Measurements from ENCODE around the gene ORM1.

Gene ORM1

DNA sequence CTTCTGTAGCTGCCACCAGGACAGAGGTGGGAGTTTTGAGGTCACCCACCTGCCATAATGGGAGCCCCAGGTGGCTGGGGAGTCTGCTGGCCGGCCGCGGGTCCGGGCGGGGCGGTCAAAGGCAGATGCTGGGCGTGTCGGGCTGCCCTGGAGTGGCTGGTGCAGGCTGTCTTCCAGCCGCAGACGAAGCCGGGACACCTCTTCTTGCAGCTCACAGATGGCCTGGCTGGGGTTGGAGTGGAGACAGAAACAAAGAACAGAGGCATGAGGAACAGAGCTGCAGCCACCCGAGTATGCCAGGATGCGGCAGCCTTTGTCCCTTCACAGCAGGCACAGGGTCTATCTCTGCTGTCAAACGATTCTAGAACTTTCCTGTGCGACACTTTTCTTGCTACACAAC lies 24.8 kb downstream of the ORM1 start:
- DNase-seq = no peak

DNA sequence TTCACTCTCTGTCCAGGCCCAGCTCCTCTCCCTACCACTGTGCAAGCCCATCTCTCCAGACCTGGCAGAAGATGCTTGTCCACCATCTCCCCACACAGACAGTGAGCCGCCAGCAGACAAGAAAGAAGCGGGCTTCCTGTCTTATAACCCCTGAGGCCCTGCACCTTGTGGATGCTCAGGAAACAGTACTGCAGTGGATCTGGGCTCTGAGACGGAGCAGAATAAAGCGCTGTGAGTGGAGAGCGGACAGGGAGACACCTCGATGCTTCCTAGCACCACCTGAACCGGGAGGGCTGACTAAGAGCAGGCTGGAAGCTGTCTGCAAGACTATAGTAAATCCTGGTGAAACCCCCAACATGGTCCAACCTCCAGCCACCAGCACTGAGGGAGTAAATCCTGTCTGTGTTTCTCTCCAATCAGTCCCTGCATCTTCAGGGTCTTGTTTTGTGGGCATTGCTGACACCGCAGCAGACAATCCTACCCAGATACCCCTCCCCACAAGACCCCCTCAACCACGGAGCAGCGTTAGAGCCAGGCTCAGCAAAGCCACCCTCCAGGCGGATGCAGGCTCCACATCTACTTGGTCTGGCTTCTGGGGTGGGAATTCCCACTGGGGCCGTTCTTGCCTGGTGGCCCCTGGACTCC lies 25.5 kb downstream of the ORM1 start:
- DNase-seq = no peak

DNA sequence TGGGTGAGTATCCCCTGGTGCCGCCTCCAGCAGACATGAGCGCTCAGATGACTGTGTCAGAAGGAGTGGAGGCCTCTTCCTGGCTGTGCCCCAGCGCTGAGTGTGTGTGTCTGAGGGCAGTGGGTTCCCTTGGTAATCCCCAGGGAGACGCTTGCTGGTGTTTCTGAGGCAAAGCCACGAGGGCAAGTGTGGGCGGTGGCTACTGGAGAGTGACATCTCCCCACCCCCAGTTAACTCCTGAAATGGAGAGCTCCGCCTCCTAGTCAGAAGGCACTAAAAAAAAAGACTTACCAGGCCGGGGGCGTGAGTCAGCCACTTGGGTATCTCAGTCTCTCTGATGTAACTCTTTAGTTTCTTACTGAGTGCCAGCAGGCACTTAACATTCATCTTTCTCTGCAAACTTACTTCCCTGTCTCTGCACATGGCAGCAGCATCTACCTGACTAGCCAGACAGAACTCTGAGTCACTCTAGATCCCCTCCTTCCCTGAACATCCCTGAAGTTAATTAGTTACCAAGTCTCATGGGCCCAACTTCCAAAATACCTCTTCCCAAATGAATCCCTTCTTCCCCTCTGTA lies 26.1 kb downstream of the ORM1 start:
- DNase-seq = no peak

DNA sequence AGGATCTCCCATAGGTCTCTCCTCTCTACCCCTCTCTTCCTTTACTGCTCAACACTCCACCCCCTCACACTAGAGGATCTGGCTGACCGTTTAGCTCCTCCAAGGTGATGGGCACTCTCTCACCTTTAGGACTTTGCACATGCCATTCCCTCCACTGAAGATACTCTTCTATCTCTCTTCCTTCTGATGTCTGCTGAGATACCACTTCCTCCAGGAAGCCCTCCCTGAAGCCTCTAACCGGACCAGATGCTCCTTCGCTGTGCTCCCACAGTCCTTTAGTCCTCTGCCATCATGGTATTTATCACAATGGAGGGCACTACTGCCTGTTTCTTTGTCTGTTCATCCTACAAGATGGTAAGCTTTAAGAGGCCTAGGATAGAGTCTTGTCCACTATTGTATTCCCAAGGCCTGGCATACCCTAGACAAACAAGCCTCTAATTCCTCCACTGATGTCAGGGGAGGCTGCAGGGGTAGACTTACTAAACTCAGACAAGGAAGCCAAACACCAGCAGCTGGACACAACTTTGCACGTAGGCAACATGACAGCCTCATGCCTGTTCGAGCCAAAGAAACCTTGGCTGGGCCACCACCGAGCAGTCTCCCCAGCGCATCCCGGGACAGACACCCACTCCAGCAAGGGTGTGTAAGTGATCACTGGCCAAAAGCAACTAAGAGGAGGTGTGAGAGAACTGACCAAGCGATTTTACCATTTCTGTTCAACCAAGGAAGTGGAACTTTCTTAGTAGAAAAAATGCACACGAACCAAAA lies 27.0 kb downstream of the ORM1 start:
- DNase-seq = no peak

DNA sequence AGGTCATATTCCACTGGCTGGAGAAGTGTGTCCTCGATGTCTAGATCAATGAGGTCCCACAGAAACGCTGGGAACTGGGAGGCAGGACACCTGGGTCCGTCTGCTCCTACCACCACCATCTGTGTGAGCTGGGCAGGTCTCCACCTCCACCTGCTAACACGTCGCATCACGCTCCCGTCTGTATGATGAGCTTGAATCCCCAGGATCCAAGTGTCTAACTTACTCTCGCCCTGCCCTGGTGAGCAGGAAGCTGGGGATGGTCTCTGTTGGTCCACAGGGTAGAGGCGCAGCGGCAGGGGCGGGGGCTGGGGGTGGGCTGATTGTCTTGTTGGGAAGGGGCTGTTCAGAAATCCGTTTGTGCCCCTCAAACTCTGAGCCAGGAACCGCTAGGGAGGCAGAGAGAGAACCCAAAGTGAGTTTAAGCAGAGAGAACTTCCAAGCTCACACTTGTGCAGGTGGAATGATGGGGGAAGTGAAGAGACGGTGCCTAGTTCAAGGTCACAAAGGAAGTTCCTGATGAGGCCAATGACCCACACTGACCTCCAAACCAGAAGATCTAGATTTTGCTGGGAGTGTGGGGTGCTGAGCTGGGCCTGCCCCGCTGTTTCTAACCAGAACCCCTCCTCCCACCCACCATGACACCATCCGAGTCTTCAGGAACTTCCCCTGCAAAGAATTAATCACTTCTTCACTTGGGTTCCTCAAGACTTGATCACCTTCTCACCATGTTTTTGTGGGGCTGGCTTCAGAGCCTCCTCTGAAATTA lies 27.9 kb downstream of the ORM1 start:
- no peak for DNase-seq

DNA sequence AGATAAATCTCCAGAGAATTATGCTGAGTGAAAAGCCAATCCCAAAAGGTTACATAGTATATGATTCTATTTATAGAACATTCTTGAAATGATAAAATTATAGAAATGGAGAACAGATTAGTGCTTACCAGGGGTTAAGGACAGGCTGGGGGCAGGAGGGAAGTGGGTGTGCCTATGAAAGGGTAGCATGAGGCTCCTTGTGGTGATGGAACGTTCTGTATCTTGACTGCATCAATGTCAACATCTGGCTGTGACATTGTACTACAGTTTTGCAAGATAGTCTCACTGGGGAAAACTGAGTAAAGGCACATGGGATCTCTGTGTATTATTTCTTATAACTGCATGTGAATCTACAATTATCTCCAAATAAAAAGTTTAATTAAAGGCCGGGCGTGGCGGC lies 29.0 kb downstream of the ORM1 start:
- no peak for DNase-seq

DNA sequence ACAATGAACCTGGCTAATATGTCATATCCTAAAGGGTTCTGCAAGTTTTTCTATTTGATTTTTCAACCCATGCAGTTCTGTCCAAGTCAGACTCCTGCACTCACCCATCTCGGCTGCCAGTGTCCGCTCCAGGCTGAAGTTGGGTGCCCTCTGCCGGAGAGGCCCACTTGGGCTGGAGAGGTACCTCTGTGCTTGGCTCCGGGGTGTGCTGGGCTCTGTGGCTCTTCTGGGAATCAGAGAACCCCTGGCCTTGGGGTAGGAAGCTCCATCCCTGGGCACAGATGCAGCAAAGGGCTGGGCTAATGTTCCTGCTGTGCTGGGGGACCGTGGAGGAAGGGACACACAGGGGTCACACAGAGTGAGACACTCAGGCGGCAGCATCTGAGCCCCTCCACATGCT lies 32.9 kb downstream of the ORM1 start:
- no peak for DNase-seq

DNA sequence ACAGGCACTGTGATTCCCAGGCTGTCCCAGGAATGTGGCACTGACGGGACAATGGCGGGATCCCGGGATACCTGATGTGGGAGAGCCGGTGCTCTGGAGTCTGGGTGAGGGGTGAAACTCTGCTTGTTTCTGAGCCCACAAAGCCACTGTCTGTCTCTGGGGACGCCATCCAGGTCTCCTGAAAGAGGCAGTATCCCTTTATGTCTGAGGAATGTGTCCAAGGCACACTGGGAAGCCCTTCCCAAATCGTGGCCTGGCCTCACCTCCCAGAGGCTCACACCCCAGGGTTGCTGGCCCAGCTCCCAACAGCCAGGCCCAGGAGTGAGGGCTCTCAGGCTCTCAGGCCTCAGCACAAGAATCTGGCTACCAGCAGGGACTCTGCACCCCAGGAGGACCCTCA lies 33.9 kb downstream of the ORM1 start:
- DNase-seq = no peak

DNA sequence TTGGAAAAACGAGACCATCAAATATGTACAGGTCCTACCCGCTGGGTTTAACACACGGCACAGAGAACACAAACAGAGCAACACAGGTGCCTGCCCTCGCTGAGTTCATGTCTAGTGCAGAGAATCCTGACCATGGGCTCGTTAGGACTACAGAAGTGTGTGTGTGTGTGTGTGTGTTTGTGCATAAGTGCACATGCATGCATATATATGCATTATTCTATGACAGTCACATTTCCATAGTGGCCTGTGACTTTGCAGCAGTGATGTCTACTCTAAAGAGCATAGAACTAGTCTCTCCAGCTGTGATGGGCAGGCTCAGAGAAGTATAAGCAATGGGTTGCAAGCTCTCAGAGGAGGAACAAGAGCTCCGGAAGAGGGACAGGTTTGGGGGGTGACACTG lies 34.5 kb downstream of the ORM1 start:
- no peak for DNase-seq

DNA sequence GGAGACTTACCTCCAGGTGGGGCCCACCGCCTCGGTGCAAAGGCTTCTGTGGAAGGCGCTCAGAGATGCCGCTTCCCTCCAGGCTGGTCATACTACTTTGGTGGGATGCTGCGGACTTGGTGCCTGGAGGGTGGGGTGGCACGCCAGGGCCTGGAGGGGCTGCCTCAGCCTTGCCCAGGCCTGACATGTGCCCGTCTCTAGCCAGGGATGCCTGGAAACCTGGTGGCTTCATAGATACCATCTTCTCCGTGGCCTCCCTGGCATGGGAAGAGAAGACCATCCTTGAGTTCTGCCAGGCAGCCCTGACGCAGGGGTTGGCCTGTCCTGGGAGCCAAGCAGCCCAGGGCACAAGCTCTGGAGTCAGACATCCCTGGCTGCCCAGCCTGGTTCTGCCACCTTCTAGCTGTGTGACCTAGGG lies 35.0 kb downstream of the ORM1 start:
- no peak for DNase-seq

DNA sequence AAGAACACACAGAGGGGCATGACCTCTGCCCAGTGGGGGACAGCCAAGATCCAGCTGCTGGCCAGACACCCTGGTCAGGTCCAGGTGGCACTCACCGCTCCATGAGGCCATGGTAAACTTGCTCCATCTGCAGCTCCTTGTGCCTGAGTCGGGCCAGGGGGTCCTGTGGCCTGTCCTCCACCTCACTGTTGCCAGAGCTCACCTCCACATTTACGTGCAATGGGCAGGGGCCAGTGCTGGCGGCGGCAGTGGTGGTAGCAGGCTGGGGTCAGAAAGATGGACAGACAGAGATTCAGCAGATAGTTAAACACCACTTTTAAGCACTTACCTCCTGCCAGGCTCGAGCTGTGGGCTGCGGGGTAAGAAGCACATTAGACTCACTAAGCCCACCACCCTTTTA lies 36.9 kb downstream of the ORM1 start:
- DNase-seq = no peak

DNA sequence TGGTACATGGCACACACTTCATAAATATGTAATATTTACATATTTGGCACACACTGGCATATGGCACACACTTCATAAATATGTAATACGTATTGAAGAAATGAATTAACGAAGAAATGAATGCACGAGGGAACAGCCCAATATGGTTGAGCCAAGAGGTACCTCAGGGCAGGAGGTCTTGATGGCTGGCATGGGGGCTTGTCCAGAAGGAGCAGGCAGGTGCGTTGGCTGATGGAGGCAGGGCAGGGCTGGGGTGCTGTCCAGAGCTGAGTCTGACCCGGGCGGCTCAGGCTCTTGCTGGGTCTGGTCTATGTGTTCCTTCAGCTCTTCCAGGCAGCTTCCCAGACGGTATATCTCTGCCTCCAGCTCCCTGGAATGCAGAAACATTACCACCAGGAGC lies 38.6 kb downstream of the ORM1 start:
- no peak for DNase-seq

DNA sequence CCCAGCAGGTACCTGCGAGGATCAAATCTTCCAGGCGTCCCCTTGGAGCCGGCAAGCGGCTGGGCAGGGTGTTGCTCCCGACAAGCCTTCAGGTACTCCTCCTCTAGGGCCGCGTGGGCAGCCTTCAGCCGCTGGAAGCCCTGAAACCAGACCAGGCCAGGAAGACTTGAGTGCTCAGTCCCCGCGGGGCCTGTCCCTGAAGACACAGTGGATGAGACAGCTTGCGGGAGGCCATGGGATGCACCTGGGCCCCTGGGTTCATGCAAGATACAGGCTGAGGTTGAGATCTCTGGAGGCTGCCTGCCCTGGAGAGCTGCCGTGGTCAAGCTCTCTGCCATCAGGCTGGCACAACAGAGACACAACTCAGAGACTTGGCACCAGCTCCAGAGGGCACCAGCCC lies 39.5 kb downstream of the ORM1 start:
- DNase-seq = no peak

DNA sequence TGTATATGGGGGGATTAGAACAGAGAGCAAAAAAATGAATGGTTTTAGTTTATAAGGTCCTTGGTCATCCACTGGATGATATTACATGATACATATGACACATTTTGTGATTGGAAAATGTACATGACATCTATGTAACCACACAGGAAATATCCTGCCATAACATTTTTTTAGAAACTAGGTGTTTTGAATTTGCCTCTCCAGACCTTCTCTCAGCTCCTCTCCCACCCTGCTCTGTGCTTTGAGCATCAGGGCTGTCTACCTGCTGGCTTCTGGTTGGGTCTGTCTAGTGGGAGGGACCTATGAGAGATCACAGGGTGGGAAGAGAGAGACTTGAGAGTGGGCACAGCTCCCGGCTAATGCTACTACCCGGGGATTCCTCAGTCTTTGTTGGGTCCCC lies 40.5 kb downstream of the ORM1 start:
- DNase-seq = no peak

DNA sequence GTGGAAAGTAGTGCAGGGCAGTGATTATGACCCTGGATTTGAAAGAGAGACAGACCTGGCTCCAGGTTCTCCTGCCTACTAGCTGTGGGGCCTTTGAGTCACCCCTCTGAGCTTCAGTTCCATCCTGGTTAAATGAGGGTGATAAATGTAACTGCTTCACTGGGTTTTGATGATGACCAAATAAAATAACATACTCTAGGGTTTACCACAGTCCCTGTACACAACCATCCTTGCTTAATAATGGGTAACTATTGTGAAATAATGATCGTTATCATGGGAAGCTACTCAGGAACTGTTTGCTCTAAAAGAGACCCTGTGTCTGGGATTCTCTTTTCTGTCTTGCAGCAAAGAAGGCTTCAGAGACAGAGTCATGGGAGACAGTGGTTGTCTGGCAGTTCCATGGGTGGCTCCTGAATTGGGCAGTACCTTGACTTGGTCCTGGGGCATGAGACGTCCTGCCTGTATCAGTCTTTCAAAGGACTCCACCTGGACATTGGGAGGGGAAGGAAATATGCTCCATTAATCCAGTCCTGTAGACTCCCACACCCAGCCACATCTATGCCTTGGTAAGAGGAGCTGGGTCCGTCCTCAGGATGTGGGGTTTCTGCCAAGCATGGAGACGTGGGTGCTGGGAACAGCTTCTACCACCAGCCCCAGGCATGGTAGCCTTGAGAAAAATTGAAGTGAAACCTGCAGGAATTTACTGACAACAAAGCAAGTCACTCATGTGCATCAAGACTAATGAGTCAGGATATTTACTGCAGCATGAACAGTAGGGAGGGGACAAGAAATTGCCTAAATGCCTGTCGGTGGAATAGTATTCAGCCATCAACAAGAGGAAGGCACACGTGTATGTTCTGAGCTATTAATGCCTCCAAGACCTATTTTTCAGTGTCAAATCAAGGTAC lies 41.5 kb downstream of the ORM1 start:
- peak; percentile 66 for DNase-seq

DNA sequence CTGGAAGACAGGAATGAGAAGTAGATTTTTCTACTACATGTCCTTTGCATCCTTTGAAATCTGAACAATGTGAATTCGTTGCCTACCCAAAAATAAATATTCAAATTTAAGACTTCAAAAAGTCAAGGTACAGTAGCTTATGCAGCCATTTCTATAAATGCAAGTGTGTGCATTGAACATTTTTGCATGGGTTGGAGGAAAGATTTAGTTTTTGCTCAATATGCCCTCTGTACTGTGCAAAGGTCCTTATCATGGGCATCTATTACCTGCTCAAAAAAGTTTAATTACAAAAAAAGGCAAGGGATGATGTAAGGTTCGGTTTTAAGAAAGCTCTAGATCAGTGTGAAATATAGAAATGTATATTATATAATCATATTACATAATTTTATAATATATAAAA lies 42.3 kb downstream of the ORM1 start:
- DNase-seq = no peak

DNA sequence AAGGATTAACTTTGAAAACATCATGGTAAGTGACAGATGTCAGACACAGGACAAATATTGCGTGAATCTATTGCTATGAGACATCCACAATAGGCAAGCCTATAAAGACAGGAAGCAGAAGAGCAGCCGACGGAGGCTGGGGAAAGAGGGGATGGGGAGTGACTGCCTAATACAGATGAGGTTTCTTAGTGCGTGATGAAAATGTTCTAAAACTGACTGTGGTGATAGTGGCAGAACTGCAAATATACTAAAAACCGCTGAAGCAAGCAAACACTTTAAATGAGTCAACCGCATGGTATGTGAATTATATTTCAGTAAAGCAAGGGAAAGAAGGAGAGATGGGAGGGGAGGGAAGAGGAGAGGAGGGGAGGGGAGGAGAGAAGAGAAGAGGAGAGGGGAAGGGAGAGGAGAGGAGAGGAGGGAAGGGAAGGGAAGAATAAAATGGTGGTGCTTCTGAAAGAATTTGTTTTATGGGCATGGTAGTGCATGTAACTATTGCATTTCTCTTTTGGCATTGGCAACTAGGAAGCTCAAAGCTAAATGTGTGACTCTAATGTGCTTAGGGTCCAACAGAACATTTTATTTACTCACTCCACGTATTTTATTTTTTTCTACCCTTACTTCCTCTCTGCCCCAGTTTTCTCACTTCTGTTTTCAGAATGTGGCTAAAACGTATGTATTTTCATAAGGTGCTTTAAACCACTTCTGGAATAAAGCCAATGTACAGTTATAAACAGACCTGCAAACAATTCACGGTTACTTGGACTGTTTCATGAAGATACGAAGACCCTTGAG lies 43.6 kb downstream of the ORM1 start:
- peak; percentile 70 for DNase-seq

DNA sequence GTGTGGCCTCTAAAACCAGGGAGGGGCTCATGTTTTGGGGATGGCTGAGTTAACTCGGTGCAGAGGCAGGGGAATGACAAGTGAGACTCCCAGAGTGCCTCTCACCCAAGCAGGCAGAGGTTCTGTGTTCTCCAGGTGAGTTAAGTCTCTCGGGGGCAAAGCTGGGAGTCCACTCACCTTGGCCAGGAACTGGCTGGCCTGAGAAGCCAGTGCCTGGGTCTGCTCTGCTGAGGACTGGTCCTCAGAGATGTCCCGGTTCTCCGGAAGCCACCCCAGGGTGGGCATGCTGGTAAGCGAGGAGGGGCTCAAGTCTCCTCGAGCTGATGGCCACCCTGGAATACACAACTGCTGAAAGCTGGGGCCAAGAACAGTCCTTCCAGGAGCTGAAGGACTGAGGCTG lies 44.5 kb downstream of the ORM1 start:
- no peak for DNase-seq

DNA sequence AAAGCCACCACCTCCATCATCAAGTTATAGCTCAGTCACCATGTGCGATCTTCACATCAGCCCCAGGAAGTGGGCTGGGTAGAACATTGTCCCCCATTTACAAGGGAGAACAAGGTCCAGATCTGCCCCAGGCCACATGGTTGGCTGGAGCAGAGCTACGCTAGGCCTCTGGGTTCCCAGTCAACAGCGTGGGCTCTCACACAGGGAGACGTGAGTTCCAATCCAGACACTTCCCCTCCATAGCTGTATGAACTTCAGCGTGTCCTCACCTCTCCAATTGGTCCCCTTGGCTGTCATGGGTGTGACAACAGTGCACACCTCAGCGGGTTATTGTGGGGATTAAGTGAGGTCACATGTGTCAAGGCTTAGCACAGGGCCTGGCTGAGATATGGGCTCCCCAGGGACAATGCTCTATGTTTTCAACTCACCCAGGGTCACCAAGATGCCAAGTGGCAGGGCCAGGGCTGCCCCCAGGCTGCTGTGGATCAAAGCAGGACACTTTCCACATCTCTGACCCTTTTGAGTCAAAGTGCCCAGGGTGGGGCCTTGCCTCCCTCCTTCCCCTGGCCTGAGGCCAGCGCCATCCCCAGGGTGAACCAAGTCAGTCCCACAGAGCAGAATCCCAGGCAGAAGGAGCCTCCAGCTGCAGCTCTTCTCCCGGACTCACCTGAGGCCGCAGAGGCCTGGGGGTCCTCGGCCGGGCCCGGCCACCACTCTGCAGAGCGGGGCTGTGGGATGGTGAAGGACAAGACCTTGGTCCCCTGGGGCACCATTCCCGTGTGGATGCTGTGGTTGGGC lies 45.1 kb downstream of the ORM1 start:
- no peak for DNase-seq

DNA sequence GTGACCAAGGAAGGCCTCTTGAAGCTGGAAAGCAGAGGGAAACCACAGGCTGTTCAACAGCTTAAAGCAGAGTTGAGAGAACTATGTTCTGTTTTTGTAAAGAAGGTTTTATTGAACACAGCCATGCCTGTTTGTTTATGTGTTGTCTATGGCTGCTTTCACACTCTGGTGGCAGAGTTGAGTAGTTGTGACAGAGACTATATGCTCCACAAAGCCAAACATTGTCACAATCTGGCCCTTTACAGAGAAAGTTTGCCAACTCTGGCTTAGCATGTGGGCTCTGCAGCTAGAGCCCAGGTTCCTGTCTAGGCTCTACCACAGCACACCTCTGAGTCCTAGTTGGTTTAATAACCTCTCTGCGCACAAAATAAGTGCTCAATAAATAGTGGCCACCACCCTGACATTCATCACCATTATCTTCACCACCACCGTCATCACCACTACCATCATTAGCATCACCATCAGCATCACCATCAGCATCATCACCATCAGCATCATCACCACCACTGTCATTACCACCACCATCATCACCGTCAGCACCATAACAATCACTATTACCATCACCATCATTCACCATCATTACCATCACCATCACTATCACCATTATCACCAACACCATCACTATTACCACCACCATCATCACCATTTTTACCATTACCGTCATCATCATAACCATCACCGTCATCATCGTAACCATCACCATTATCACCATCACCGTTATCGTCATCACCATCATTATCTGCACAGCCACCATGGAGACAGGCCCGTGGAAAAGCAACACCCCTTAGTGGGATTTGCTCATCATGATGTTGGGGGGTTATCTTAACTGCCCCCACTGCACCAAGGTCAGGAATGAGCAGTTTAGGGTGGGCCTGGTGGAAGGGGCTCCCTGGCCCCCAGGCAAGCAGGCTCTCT lies 46.6 kb downstream of the ORM1 start:
- no peak for DNase-seq
